SU-DHL-6 (cell line): ENCODE results near the gene ZIC4.

Experiments
- EZH2phosphoT487 ChIP-seq: fragments of 200-600 bp; sonication (generic), shearing (Covaris generic); conservative IDR thresholded peaks from 2 replicates; pipeline ENCODE4 v1.6.1; 2018; ENCODE audit warnings: mild to moderate bottlenecking, antibody characterized with exemption, low read length, moderate library complexity, mixed read lengths
- TF ChIP-seq, protein P1 (sequence below): fragments of 200-600 bp; sonication (generic); IDR thresholded peaks from one replicate; pipeline ENCODE4 v1.5.1; 2017; ENCODE audit warnings: antibody characterized with exemption, mild to moderate bottlenecking, low read length, moderate library complexity; ENCODE audit not compliant: insufficient read depth, poor library complexity, severe bottlenecking

DNA sequence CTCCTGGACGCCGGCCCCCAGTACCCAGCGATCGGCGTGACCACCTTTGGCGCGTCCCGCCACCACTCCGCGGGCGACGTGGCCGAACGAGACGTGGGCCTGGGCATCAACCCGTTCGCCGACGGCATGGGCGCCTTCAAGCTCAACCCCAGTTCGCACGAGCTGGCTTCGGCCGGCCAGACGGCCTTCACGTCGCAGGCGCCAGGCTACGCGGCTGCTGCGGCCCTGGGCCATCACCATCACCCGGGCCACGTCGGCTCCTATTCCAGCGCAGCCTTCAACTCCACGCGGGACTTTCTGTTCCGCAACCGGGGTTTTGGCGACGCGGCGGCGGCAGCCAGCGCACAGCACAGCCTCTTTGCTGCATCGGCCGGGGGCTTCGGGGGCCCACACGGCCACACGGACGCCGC lies 3.8 kb upstream of the ZIC4 start:
- TF ChIP-seq EZH2phosphoT487: no peak
- TF ChIP-seq, protein P1, sequence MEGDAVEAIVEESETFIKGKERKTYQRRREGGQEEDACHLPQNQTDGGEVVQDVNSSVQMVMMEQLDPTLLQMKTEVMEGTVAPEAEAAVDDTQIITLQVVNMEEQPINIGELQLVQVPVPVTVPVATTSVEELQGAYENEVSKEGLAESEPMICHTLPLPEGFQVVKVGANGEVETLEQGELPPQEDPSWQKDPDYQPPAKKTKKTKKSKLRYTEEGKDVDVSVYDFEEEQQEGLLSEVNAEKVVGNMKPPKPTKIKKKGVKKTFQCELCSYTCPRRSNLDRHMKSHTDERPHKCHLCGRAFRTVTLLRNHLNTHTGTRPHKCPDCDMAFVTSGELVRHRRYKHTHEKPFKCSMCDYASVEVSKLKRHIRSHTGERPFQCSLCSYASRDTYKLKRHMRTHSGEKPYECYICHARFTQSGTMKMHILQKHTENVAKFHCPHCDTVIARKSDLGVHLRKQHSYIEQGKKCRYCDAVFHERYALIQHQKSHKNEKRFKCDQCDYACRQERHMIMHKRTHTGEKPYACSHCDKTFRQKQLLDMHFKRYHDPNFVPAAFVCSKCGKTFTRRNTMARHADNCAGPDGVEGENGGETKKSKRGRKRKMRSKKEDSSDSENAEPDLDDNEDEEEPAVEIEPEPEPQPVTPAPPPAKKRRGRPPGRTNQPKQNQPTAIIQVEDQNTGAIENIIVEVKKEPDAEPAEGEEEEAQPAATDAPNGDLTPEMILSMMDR: no peak
